ENCODE results near the gene CYP26A1. TPM values are rescaled to one million over a fixed set of nuclear protein-coding genes. Genes with fewer than 3 reads are reported as not detected.

The CYP26A1 gene
- total RNA-seq, 4 donors from 2014 or later = 0.89 TPM; not detected in 3

GRCh38 chr10:93072713-93073538, 767 bp upstream of the CYP26A1 start:
- Histone ChIP-seq H3K27me3 (peaks cover 95% of the 10 kb centered on the region), H3K4me3 (peak overlapping the region; percentile 40), H3K36me3 (no peaks in the 10 kb centered on the region), H3K4me1 (peaks cover 45% of the 10 kb centered on the region), H3K27ac (no peak overlapping the region), H3K9me3 (no peaks in the 10 kb centered on the region)
- 0% methylated on average over 15 of the region's 34 CpGs for WGBS
- TF ChIP-seq CTCF (IDR thresholded peaks at IDR 0.05) = no peak
- no peak for TF ChIP-seq EP300 (IDR thresholded peaks at IDR 0.05)
- no peak for TF ChIP-seq POLR2AphosphoS5 (IDR thresholded peaks at IDR 0.05)
- no peak for TF ChIP-seq POLR2A (IDR thresholded peaks at IDR 0.05)
- no peak for DNase-seq (ENCODE audit: low spot score in 2 of 2)

- peaks cover 85% of the 10 kb centered on the region for H3K27me3 ChIP-seq
- TF ChIP-seq POLR2A (IDR thresholded peaks at IDR 0.05) (no peak), EP300 (IDR thresholded peaks at IDR 0.05) (no peak), POLR2AphosphoS5 (IDR thresholded peaks at IDR 0.05) (no peak), CTCF (IDR thresholded peaks at IDR 0.05) (no peak)
- no peak overlapping the region for H3K27ac ChIP-seq
- WGBS = 2% methylated on average over 11 of the region's 40 CpGs
- H3K4me1 ChIP-seq = peaks cover 38% of the 10 kb centered on the region
- no peaks in the 10 kb centered on the region for H3K9me3 ChIP-seq
- H3K36me3 ChIP-seq = no peaks in the 10 kb centered on the region
- peak overlapping the region; percentile 40 for H3K4me3 ChIP-seq
- DNase-seq (ENCODE audit: low spot score in 2 of 2) = no peak
Observed at GRCh38 chr10:93074147-93074596, 479 bp downstream of the CYP26A1 start.

- peaks cover 84% of the 10 kb centered on the region for H3K27me3 ChIP-seq
- H3K27ac ChIP-seq = no peak overlapping the region
- no peak overlapping the region for H3K4me3 ChIP-seq
- no CpG with 5 or more reads among the region's 67 CpGs for WGBS
- DNase-seq (ENCODE audit: low spot score in 2 of 2) = no peak
- H3K36me3 ChIP-seq = no peaks in the 10 kb centered on the region
- H3K9me3 ChIP-seq = no peaks in the 10 kb centered on the region
- TF ChIP-seq CTCF (IDR thresholded peaks at IDR 0.05) = no peak
- H3K4me1 ChIP-seq = peaks cover 38% of the 10 kb centered on the region
Observed at GRCh38 chr10:93074597-93075368, 1.1 kb downstream of the CYP26A1 start.

GRCh38 chr10:93075369-93076221, 1.9 kb downstream of the CYP26A1 start:
- Histone ChIP-seq H3K27me3 (peaks cover 80% of the 10 kb centered on the region), H3K4me3 (no peak overlapping the region), H3K4me1 (peaks cover 38% of the 10 kb centered on the region)

More at GRCh38 chr10:93075369-93076221, 1.9 kb downstream of the CYP26A1 start:
- no peak for TF ChIP-seq POLR2AphosphoS5 (IDR thresholded peaks at IDR 0.05)
- no peak for TF ChIP-seq CTCF (IDR thresholded peaks at IDR 0.05)
- TF ChIP-seq EP300 (IDR thresholded peaks at IDR 0.05) = no peak
- no peak for TF ChIP-seq POLR2A (IDR thresholded peaks at IDR 0.05)
- Histone ChIP-seq H3K9me3 (no peaks in the 10 kb centered on the region), H3K27ac (no peak overlapping the region), H3K36me3 (no peaks in the 10 kb centered on the region)
- 27% methylated on average over 19 of the region's 25 CpGs for WGBS
- DNase-seq (ENCODE audit: low spot score in 2 of 2) = no peak

Measured in suprapubic skin (tissue), 4 donors.